T-cell (primary cell): Measurements from ENCODE around the gene PPIG. TPM values are rescaled to one million over a fixed set of nuclear protein-coding genes. Genes with fewer than 3 reads are reported as not detected.

Experiments
- ATAC-seq, 4 experiments: fragments of 200-7000 bp in 3 of 4; fragments of 150-1000 bp in 1 of 4; cut with Tn5 transposase; replicated peaks in 1 of 4; 1 replicate in 3 of 4; 2 replicates in 1 of 4; pipeline ENCODE4 v1.10.0; 2021; ENCODE audit warnings: moderate library complexity in 3 of 4, mild to moderate bottlenecking in 2 of 4, moderate number of reproducible peaks in 1 of 4
- CTCF ChIA-PET, 2 donors: fragments of 300-600 bp; sonication (Branson Sonifier 250); formaldehyde crosslinking; loops; one replicate each; lab custom pipeline; 2022; ENCODE audit warnings: antibody characterized with exemption in 2 of 2; lab: Charles Lee
- POLR2A ChIA-PET, 2 donors: fragments of 300-600 bp; sonication (Branson Sonifier 250); formaldehyde crosslinking; loops; one replicate each; lab custom pipeline; 2022; ENCODE audit warnings: antibody characterized with exemption in 2 of 2; lab: Charles Lee
- DNase-seq, 35 experiments: peaks; one replicate each; pipeline versions ENCODE4 v3.0.0 to v3.0.0-alpha.2; 2013 to 2023
- H3K27ac ChIP-seq: one replicate; pipeline ENCODE4 v1.5.1; 2013; ENCODE audit warnings: low read length
- H3K27me3 ChIP-seq, 2 experiments: replicated peaks in 1 of 2; 1 replicate in 1 of 2; 2 replicates in 1 of 2; pipeline versions ENCODE4 v1.6.1 to v1.7.0; 2013; ENCODE audit warnings: low read length in 1 of 2, mixed read lengths in 1 of 2; ENCODE audit not compliant: control insufficient read depth in 2 of 2, insufficient read depth in 2 of 2; ENCODE audit errors: extremely low read depth in 1 of 2
- H3K36me3 ChIP-seq, 2 donors: 1 replicate in 1 of 2; 2 replicates in 1 of 2; pipeline versions ENCODE4 v1.6.1 to v1.7.0; 2013; ENCODE audit warnings: low read length in 1 of 2; ENCODE audit not compliant: control insufficient read depth in 2 of 2, insufficient read depth in 1 of 2; ENCODE audit errors: extremely low read depth in 1 of 2
- H3K4me1 ChIP-seq, 2 experiments: 1 replicate in 1 of 2; 2 replicates in 1 of 2; pipeline versions ENCODE4 v1.6.1 to v1.7.0; 2013; ENCODE audit warnings: low read length in 2 of 2, mixed read lengths in 1 of 2; ENCODE audit not compliant: insufficient read depth in 2 of 2, control insufficient read depth in 1 of 2; ENCODE audit errors: extremely low read depth in 1 of 2
- H3K4me3 ChIP-seq, 2 donors: 1 replicate in 1 of 2; 2 replicates in 1 of 2; pipeline versions ENCODE4 v1.5.1 to v1.7.0; 2013; ENCODE audit warnings: mild to moderate bottlenecking in 2 of 2, low read length in 1 of 2, moderate library complexity in 1 of 2; ENCODE audit not compliant: control insufficient read depth in 1 of 2; ENCODE audit errors: extremely low read depth in 1 of 2
- H3K9me3 ChIP-seq: 2 replicates; pipeline ENCODE4 v1.7.0; 2013
- H3K27ac Mint-ChIP-seq, 2 donors: one replicate each; pipeline ENCODE4 v1.8.0; 2020 to 2021; ENCODE audit warnings: mild to moderate bottlenecking in 2 of 2, mixed read lengths in 2 of 2
- H3K27me3 Mint-ChIP-seq, 2 donors: one replicate each; pipeline ENCODE4 v1.8.0; 2021 to 2022; ENCODE audit warnings: mixed read lengths in 2 of 2
- H3K36me3 Mint-ChIP-seq: one replicate; pipeline ENCODE4 v1.8.0; 2021; ENCODE audit warnings: mixed read lengths
- H3K4me1 Mint-ChIP-seq, 3 donors: one replicate each; pipeline ENCODE4 v1.8.0; 2020 to 2022; ENCODE audit warnings: mixed read lengths in 3 of 3, mild to moderate bottlenecking in 1 of 3
- H3K4me3 Mint-ChIP-seq, 3 donors: one replicate each; pipeline ENCODE4 v1.8.0; 2020 to 2022; ENCODE audit warnings: mild to moderate bottlenecking in 3 of 3, mixed read lengths in 3 of 3, moderate library complexity in 3 of 3
- H3K9me3 Mint-ChIP-seq, 3 donors: one replicate each; pipeline ENCODE4 v1.8.0; 2020 to 2022; ENCODE audit warnings: mixed read lengths in 3 of 3
- WGBS: methylation state at CpG from one replicate; pipeline ENCODE4 v1.1.5; 2013; ENCODE audit warnings: missing lambda C conversion rate; ENCODE audit not compliant: insufficient coverage; 5-methylcytosine and 5-hydroxymethylcytosine counted together
- total RNA-seq, 35 experiments: library from RNA in 6 of 35; stranded (reverse) in 6 of 35; fragments of 120-200 nt in 1 of 35; gene quantifications; one replicate each; pipeline versions ENCODE4 v1.2.1 to v1.2.4 and lab custom pipeline; 2013 to 2026

Gene PPIG
- total RNA-seq, 5 donors from 2014 or later (not counting 1 experiment from before 2014, with no cell fraction given): 63.6 to 78.2 (median 71.3) TPM

DNA sequence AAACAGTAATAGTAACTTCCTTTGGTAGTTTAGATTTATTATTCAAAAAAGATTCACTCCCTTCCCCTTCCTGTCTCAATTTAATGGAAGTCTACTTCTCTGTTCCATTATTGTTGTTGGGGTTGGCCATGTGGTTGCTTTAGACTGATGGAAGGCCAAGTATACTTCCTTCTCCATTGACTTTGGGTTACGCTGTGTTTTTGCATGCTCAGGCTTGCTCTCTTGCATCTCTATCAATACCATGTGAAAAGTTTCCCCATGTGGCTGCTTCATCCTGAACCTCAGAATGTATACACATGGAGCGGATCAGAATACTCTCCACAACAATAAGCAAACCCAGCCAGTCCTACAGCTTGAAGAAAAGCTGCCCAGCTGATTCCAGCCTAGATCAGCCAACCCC is 89.8 kb downstream of the PPIG start:
- Histone ChIP-seq H3K4me1 (no peaks in the 10 kb centered on the region), H3K27ac (no peak overlapping the region), H3K4me3 (no peak overlapping the region), H3K27me3 (peaks cover 0 to 11% of the 10 kb centered on the region in 2 experiments), H3K36me3 (no peaks in the 10 kb centered on the region), H3K9me3 (no peaks in the 10 kb centered on the region)
- H3K4me3 Mint-ChIP-seq: no peak overlapping the region
- CTCF ChIA-PET: no interaction called here
- no peaks in the 10 kb centered on the region for H3K36me3 Mint-ChIP-seq
- POLR2A ChIA-PET: no interaction called here
- H3K27ac Mint-ChIP-seq: no peak overlapping the region
- peaks cover 2 to 4% of the 10 kb centered on the region in 2 donors for H3K27me3 Mint-ChIP-seq
- H3K9me3 Mint-ChIP-seq: no peaks in the 10 kb centered on the region
- 100% methylated on average over 1 of the region's 2 CpGs for WGBS
- no peaks in the 10 kb centered on the region for H3K4me1 Mint-ChIP-seq
- ATAC-seq (no peak), DNase-seq (no peak)

DNA sequence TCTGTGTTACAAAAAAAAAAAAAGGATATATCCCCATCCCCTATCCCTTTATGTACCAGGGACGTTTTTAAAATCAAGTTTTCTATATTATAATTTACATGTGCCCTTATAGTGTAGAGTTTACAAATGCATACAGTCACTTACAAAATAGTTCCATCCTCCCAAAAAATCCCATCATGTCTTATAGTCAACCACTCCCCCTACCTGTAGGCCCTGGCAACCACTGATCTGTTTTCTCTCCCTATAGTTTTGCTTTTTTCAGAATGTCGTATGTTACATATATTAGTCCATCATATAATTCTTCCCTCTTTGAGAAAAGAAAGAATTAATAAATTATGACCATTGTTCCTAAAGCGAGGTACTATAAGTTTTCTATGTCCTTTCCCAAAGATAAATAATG is 92.2 kb downstream of the PPIG start:
- H3K27ac ChIP-seq: no peak overlapping the region
- no peaks in the 10 kb centered on the region for H3K36me3 Mint-ChIP-seq
- H3K27ac Mint-ChIP-seq: no peak overlapping the region
- H3K4me1 ChIP-seq: no peaks in the 10 kb centered on the region
- peaks cover 2 to 4% of the 10 kb centered on the region in 2 donors for H3K27me3 Mint-ChIP-seq
- ChIA-PET POLR2A (no interaction called here), CTCF (no interaction called here)
- WGBS: no CpG with 5 or more reads among the region's 3 CpGs
- H3K4me3 ChIP-seq: no peak overlapping the region
- no peaks in the 10 kb centered on the region for H3K9me3 Mint-ChIP-seq
- peaks cover 2% of the 10 kb centered on the region for H3K9me3 ChIP-seq
- no peak overlapping the region for H3K4me3 Mint-ChIP-seq
- DNase-seq (no peak), ATAC-seq (no peak)
- H3K27me3 ChIP-seq: peaks cover 0 to 10% of the 10 kb centered on the region in 2 experiments
- no peaks in the 10 kb centered on the region for H3K4me1 Mint-ChIP-seq
- H3K36me3 ChIP-seq: no peaks in the 10 kb centered on the region

DNA sequence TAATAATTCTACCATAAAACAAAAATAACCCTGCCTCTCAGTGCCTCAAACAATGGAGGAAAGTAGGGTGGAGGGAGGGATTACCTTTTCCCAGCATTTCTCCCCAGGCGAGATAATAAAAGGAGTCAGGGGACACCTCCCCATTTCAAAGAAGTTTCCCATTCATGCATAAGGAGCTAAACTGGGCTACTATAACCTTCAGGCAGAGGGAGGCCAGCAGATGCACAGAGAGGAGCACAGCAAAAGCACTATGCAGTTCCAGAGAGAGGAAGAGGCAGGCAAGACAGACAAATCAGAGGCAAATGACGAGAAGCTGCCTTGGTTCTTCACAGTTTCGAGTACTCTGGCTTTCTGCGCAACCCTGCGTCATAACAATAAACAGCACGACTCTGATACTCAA is 92.7 kb downstream of the PPIG start:
- ATAC-seq (no peak), DNase-seq (no peak)
- no peaks in the 10 kb centered on the region for H3K9me3 Mint-ChIP-seq
- WGBS: no CpG with 5 or more reads among the region's 6 CpGs
- H3K9me3 ChIP-seq: peaks cover 2% of the 10 kb centered on the region
- H3K27me3 Mint-ChIP-seq: peaks cover 2 to 4% of the 10 kb centered on the region in 2 donors
- no peak overlapping the region for H3K4me3 Mint-ChIP-seq
- CTCF ChIA-PET: interaction anchor here in 1 of 2 donors (1.1 kb wide), 1 partner anchor 9 kb away, joined by 3 read pairs; no protein-coding TSS in a partner anchor
- POLR2A ChIA-PET: no interaction called here
- no peaks in the 10 kb centered on the region for H3K36me3 Mint-ChIP-seq
- no peaks in the 10 kb centered on the region for H3K4me1 ChIP-seq
- no peaks in the 10 kb centered on the region for H3K4me1 Mint-ChIP-seq
- no peak overlapping the region for H3K4me3 ChIP-seq
- H3K27me3 ChIP-seq: peaks cover 0 to 7% of the 10 kb centered on the region in 2 experiments
- H3K36me3 ChIP-seq: no peaks in the 10 kb centered on the region
- no peak overlapping the region for H3K27ac ChIP-seq
- H3K27ac Mint-ChIP-seq: no peak overlapping the region

DNA sequence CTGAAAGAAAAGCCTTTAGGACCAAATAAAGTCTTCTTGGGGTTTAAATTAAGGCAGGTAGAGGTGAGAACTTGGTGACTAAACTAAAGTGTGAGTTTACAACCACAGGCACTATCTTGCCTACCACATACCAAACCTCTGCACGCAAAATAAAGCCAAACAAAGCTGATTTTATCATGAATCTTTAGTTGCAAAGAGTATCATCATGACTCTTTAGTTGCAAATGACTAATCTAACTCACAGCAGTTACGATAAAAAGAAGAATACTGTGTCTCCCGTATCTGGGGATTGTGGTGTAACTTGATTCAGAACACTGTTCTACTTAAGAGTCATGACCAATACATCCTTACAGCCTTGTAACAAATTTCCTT is 98.9 kb downstream of the PPIG start:
- ChIA-PET CTCF (interaction anchor here in 1 of 2 donors (2.7 kb wide), 1 partner anchor 11 kb away, joined by 9 read pairs; the partner anchor contains the start of genes CFAP210 and PHOSPHO2), POLR2A (interaction anchor here in 1 of 2 donors (2.0 kb wide), 1 partner anchor 10 kb away, joined by 25 read pairs; the partner anchor contains the start of genes CFAP210 and PHOSPHO2)
- no peaks in the 10 kb centered on the region for H3K9me3 Mint-ChIP-seq
- H3K4me1 Mint-ChIP-seq: peaks cover 0 to 16% (median 6%) of the 10 kb centered on the region in 3 donors
- ATAC-seq: peak in 3 of 4 experiments; percentile 37 to 75 (median 43)
- H3K4me3 Mint-ChIP-seq: no peak overlapping the region
- no peaks in the 10 kb centered on the region for H3K27me3 ChIP-seq
- no peaks in the 10 kb centered on the region for H3K36me3 Mint-ChIP-seq
- H3K4me3 ChIP-seq: no peak overlapping the region
- WGBS: no CpG with 5 or more reads among the region's 3 CpGs
- H3K4me1 ChIP-seq: no peaks in the 10 kb centered on the region
- DNase-seq: peak in 1 of 35 experiments; percentile 59
- peak overlapping the region; percentile 22 to 76 for H3K27ac Mint-ChIP-seq
- H3K27me3 Mint-ChIP-seq: no peaks in the 10 kb centered on the region
- peak overlapping the region; percentile 48 for H3K27ac ChIP-seq
- no peaks in the 10 kb centered on the region for H3K36me3 ChIP-seq
- peaks cover 2% of the 10 kb centered on the region for H3K9me3 ChIP-seq

DNA sequence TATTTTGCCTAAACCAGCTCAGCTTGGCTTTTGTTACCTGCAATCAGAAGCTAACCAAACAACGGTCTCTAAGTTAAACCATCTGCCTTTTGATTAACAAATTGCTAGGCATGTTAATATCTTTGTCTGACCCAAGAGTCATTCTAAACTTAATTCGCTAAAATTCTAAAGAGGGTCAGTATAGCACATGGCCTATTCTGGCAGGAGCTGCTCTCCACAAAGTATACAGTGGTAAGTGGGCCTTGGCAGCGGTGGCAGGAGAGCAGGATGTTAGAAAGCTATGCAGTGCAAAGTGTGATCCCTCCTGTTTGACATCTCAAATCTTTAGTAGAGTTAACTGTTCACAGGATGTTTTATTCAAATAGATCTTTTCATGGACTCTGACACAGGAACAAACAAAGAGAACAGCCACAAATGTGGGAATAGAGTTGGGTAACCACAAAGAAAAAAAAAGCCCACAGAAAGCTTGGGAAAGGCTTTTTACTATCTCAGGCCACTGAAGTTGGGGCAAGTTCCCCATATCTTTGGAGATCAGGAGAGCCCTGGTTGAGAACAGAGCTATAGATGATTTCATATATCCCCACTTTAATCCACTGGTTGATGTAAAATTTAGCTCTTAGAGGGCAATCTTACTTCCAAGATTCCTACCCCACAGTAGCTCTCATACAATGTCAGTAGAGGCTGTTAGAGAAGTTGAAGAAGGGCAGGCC is 99.4 kb downstream of the PPIG start:
- peaks cover 2% of the 10 kb centered on the region for H3K9me3 ChIP-seq
- POLR2A ChIA-PET: interaction anchor here in 1 of 2 donors (2.0 kb wide), 1 partner anchor 10 kb away, joined by 25 read pairs; the partner anchor contains the start of genes CFAP210 and PHOSPHO2
- peak in 2 of 4 experiments; percentile 35 to 52 for ATAC-seq
- DNase-seq: peak in 1 of 35 experiments; percentile 20
- Mint-ChIP-seq H3K4me3 (no peak overlapping the region), H3K27ac (peak overlapping the region; percentile 42 to 76), H3K9me3 (peaks cover 0 to 4% (median 0%) of the 10 kb centered on the region in 3 donors), H3K36me3 (peaks cover 3% of the 10 kb centered on the region), H3K4me1 (peaks cover 0 to 16% (median 6%) of the 10 kb centered on the region in 3 donors), H3K27me3 (no peaks in the 10 kb centered on the region)
- H3K4me1 ChIP-seq: no peaks in the 10 kb centered on the region
- WGBS: 70% methylated on average over 2 of the region's 3 CpGs
- no peaks in the 10 kb centered on the region for H3K27me3 ChIP-seq
- CTCF ChIA-PET: interaction anchor here in 1 of 2 donors (2.7 kb wide), 1 partner anchor 10 kb away, joined by 9 read pairs; the partner anchor contains the start of genes CFAP210 and PHOSPHO2
- H3K27ac ChIP-seq: peak overlapping the region; percentile 48
- no peaks in the 10 kb centered on the region for H3K36me3 ChIP-seq
- no peak overlapping the region for H3K4me3 ChIP-seq

DNA sequence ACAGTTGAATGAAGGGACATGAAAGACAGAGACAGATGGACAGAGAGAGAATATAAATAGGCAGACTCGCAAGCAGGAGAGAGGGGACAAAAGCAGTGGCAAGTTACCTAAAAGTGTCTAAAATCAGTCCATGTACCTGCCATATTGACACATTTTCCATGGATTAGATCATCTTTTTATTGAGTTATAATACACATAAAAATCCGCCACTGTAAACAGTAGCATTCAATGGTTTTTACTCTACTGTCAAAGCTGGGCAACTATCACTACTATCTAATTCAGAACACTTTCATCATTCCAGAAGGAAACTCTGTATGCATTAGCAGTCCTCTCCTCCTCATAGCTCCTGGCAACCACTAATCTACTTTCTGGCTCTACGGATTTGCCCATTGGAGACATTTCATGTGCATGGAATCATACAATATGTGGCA is 100.0 kb downstream of the PPIG start:
- peaks cover 0 to 7% (median 0%) of the 10 kb centered on the region in 3 donors for H3K9me3 Mint-ChIP-seq
- peaks cover 0 to 16% (median 6%) of the 10 kb centered on the region in 3 donors for H3K4me1 Mint-ChIP-seq
- no peak overlapping the region for H3K27ac Mint-ChIP-seq
- H3K4me1 ChIP-seq: no peaks in the 10 kb centered on the region
- WGBS: 100% methylated on average over 1 of the region's 3 CpGs
- no peak for ATAC-seq
- peak overlapping the region; percentile 48 for H3K27ac ChIP-seq
- H3K4me3 ChIP-seq: no peak overlapping the region
- ChIA-PET CTCF (interaction anchor here in 1 of 2 donors (0.7 to 2.7 kb wide), 2 partner anchors 10 to 40 kb away, joined by 3 to 9 read pairs; partner anchors contain the start of genes CFAP210 and PHOSPHO2), POLR2A (interaction anchor here in 1 of 2 donors (2.0 kb wide), 1 partner anchor 9 kb away, joined by 25 read pairs; the partner anchor contains the start of genes CFAP210 and PHOSPHO2)
- no peak overlapping the region for H3K4me3 Mint-ChIP-seq
- no peaks in the 10 kb centered on the region for H3K27me3 Mint-ChIP-seq
- no peak for DNase-seq
- H3K36me3 Mint-ChIP-seq: peaks cover 6% of the 10 kb centered on the region
- H3K27me3 ChIP-seq: no peaks in the 10 kb centered on the region
- H3K9me3 ChIP-seq: peaks cover 2% of the 10 kb centered on the region
- no peaks in the 10 kb centered on the region for H3K36me3 ChIP-seq
